ENCODE measurements around the gene PRR23E.

The PRR23E gene

DNA sequence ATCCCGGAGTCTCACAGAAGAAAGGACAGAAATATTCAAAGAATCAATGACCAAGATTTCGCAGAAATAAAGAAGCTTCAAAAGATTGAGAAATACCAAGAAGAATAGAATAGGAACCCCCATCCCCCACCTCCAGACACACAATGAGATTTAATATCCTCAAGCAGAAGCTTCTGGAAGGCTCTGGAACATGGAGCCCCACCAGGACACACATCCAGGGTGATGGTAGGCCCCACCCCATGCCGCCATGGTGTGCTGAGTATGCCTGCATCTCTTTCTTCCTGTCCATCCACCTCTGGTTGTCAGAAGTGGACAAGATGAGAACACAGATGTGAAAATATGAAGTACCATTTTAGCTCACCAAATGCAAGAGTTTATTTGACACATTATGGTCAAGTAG is 19.3 kb downstream of the PRR23E start:
- Histone ChIP-seq H3K27me3 (replicated peaks; ENCODE audit: control insufficient read depth, insufficient read depth, low read length) (peaks cover 11% of the 10 kb centered on the region), H3K9ac (ENCODE audit: low read length) (no peak overlapping the region), H3K9me3 (ENCODE audit: control insufficient read depth, low read length) (no peaks in the 10 kb centered on the region), H3K36me3 (ENCODE audit: control insufficient read depth, insufficient read depth, low read length, severe bottlenecking) (no peaks in the 10 kb centered on the region), H3K4me1 (ENCODE audit: control insufficient read depth, insufficient read depth, low read length) (peaks cover 7% of the 10 kb centered on the region), H3K4me3 (ENCODE audit: low read length) (no peak overlapping the region)
- DNase-seq (ENCODE audit: low read depth) = no peak

DNA sequence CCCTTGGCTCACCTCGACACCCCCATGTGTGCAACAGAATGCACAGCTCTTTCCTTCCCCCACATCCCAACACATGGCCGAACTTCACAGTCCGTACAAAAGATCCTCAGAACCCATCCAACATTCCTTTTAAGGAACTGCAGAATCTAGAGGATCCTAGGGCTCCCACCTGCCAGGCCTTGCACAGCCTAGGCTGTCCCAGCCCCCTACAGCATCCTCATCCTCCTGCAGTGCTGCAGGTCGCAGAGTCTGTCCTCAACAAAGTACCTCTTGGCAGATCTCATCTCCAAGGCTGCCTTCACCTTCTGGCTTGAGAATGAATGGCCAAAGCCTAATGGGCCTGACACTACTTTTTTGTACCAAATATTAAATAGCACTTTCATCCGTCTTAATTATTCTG is 19.8 kb downstream of the PRR23E start:
- peaks cover 11% of the 10 kb centered on the region for H3K27me3 ChIP-seq (replicated peaks; ENCODE audit: control insufficient read depth, insufficient read depth, low read length)
- H3K36me3 ChIP-seq (ENCODE audit: control insufficient read depth, insufficient read depth, low read length, severe bottlenecking) = no peaks in the 10 kb centered on the region
- H3K9ac ChIP-seq (ENCODE audit: low read length) = no peak overlapping the region
- DNase-seq (ENCODE audit: low read depth) = no peak
- H3K9me3 ChIP-seq (ENCODE audit: control insufficient read depth, low read length) = no peaks in the 10 kb centered on the region
- H3K4me1 ChIP-seq (ENCODE audit: control insufficient read depth, insufficient read depth, low read length) = peaks cover 8% of the 10 kb centered on the region
- H3K4me3 ChIP-seq (ENCODE audit: low read length) = no peak overlapping the region

DNA sequence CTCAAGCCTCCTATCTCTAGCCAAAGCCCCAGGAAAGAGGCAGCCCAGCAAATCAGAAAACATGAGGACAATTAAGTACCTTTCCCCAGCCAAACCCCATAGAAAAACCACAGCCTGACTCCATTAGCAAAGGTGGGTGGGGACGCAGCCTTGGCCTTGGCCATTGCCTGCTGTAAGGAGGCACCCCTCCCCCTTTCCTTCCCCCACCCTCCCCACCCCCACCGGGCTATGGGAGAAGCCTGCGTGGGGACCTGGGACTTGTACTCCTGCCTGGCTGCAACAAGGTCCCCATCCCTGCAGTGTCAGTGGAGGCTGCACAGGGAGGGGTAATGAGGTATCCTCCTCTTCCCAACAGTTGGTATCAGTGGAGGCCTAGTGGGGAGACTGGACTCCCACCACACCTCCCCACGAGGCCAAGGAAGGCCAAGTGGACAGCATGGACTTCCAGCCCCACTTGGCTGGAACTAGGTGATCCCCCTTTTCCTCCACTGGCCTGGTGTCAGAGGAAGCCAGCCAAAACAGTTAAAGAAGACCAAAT is 20.5 kb downstream of the PRR23E start:
- H3K4me1 ChIP-seq (ENCODE audit: control insufficient read depth, insufficient read depth, low read length) = peaks cover 8% of the 10 kb centered on the region
- H3K4me3 ChIP-seq (ENCODE audit: low read length) = no peak overlapping the region
- H3K27me3 ChIP-seq (replicated peaks; ENCODE audit: control insufficient read depth, insufficient read depth, low read length) = peaks cover 11% of the 10 kb centered on the region
- H3K36me3 ChIP-seq (ENCODE audit: control insufficient read depth, insufficient read depth, low read length, severe bottlenecking) = no peaks in the 10 kb centered on the region
- no peaks in the 10 kb centered on the region for H3K9me3 ChIP-seq (ENCODE audit: control insufficient read depth, low read length)
- no peak overlapping the region for H3K9ac ChIP-seq (ENCODE audit: low read length)
- DNase-seq (ENCODE audit: low read depth) = no peak

- H3K27me3 ChIP-seq (replicated peaks; ENCODE audit: control insufficient read depth, insufficient read depth, low read length) = peaks cover 4% of the 10 kb centered on the region
- H3K4me3 ChIP-seq (ENCODE audit: low read length) = no peak overlapping the region
- H3K9me3 ChIP-seq (ENCODE audit: control insufficient read depth, low read length) = no peaks in the 10 kb centered on the region
- H3K9ac ChIP-seq (ENCODE audit: low read length) = no peak overlapping the region
- DNase-seq (ENCODE audit: low read depth) = no peak
- no peaks in the 10 kb centered on the region for H3K36me3 ChIP-seq (ENCODE audit: control insufficient read depth, insufficient read depth, low read length, severe bottlenecking)
- peaks cover 8% of the 10 kb centered on the region for H3K4me1 ChIP-seq (ENCODE audit: control insufficient read depth, insufficient read depth, low read length)
Observed at GRCh38 chr3:127214975-127215374, 22.0 kb downstream of the PRR23E start.

- no peaks in the 10 kb centered on the region for H3K36me3 ChIP-seq (ENCODE audit: control insufficient read depth, insufficient read depth, low read length, severe bottlenecking)
- no peak overlapping the region for H3K9ac ChIP-seq (ENCODE audit: low read length)
- H3K27me3 ChIP-seq (replicated peaks; ENCODE audit: control insufficient read depth, insufficient read depth, low read length) = peaks cover 2% of the 10 kb centered on the region
- H3K4me1 ChIP-seq (ENCODE audit: control insufficient read depth, insufficient read depth, low read length) = peaks cover 8% of the 10 kb centered on the region
- DNase-seq (ENCODE audit: low read depth) = no peak
- no peaks in the 10 kb centered on the region for H3K9me3 ChIP-seq (ENCODE audit: control insufficient read depth, low read length)
- no peak overlapping the region for H3K4me3 ChIP-seq (ENCODE audit: low read length)
Observed at GRCh38 chr3:127215714-127216414, 22.9 kb downstream of the PRR23E start.

DNA sequence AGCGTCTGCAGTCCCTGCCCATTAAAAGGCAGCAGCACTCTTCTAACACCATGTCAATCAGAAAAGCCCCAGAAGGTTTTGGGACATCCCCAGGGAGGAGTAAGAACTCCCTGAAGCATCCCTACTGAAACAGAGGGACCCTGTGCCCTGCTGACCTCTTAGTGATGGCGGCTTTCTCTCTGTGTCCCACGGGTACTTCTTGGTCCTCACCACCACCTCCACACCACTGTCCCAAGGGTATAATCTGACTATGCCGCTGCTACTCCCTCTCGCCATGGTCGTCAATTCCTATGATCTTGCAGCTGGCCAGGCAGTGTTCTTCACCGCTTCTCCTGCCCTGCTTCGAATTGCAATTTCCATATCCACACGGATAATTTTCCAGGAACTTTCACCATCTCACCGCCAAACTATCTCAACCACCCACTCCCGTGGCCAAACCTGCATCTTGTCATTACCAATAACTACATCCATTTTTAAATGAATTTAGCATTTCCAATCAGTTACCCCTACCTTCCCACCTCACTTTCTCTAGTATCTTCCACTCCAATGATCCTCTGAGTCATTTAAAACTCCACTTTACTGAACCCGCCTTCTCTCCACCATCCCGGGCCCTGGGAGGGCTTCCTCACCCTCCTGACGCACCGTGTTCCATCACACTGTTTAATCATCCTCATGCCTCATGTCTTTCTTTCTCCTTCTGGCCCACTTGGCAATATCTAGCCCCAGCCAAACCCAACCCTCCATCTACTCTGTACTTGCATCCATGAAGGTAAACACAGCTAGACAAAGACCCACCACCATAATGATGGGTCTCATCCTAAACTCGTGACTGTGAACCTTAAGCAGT is 23.7 kb downstream of the PRR23E start:
- Histone ChIP-seq H3K36me3 (ENCODE audit: control insufficient read depth, insufficient read depth, low read length, severe bottlenecking) (no peaks in the 10 kb centered on the region), H3K9ac (ENCODE audit: low read length) (no peak overlapping the region), H3K9me3 (ENCODE audit: control insufficient read depth, low read length) (no peaks in the 10 kb centered on the region), H3K4me1 (ENCODE audit: control insufficient read depth, insufficient read depth, low read length) (peaks cover 8% of the 10 kb centered on the region), H3K4me3 (ENCODE audit: low read length) (no peak overlapping the region), H3K27me3 (replicated peaks; ENCODE audit: control insufficient read depth, insufficient read depth, low read length) (peaks cover 6% of the 10 kb centered on the region)
- no peak for DNase-seq (ENCODE audit: low read depth)

- Histone ChIP-seq H3K27me3 (replicated peaks; ENCODE audit: control insufficient read depth, insufficient read depth, low read length) (peaks cover 18% of the 10 kb centered on the region), H3K9ac (ENCODE audit: low read length) (no peak overlapping the region)
- DNase-seq (ENCODE audit: low read depth) = peak; percentile 33
Observed at GRCh38 chr3:127217596-127218453, 24.9 kb downstream of the PRR23E start.

GRCh38 chr3:127218454-127218922 is 25.6 kb downstream of the PRR23E start:
- Histone ChIP-seq H3K4me1 (ENCODE audit: control insufficient read depth, insufficient read depth, low read length) (peaks cover 8% of the 10 kb centered on the region), H3K9ac (ENCODE audit: low read length) (no peak overlapping the region), H3K36me3 (ENCODE audit: control insufficient read depth, insufficient read depth, low read length, severe bottlenecking) (no peaks in the 10 kb centered on the region), H3K9me3 (ENCODE audit: control insufficient read depth, low read length) (no peaks in the 10 kb centered on the region), H3K4me3 (ENCODE audit: low read length) (no peak overlapping the region), H3K27me3 (replicated peaks; ENCODE audit: control insufficient read depth, insufficient read depth, low read length) (peaks cover 23% of the 10 kb centered on the region)
- DNase-seq (ENCODE audit: low read depth) = no peak

More at GRCh38 chr3:127217596-127218453, 24.9 kb downstream of the PRR23E start:
- Histone ChIP-seq H3K36me3 (ENCODE audit: control insufficient read depth, insufficient read depth, low read length, severe bottlenecking) (no peaks in the 10 kb centered on the region), H3K4me1 (ENCODE audit: control insufficient read depth, insufficient read depth, low read length) (peaks cover 8% of the 10 kb centered on the region), H3K9me3 (ENCODE audit: control insufficient read depth, low read length) (no peaks in the 10 kb centered on the region), H3K4me3 (ENCODE audit: low read length) (no peak overlapping the region)

GRCh38 chr3:127220497-127220896 is 27.6 kb downstream of the PRR23E start:
- peaks cover 26% of the 10 kb centered on the region for H3K27me3 ChIP-seq (replicated peaks; ENCODE audit: control insufficient read depth, insufficient read depth, low read length)
- DNase-seq (ENCODE audit: low read depth) = peak; percentile 3
- no peak overlapping the region for H3K4me3 ChIP-seq (ENCODE audit: low read length)
- no peaks in the 10 kb centered on the region for H3K36me3 ChIP-seq (ENCODE audit: control insufficient read depth, insufficient read depth, low read length, severe bottlenecking)
- H3K4me1 ChIP-seq (ENCODE audit: control insufficient read depth, insufficient read depth, low read length) = peaks cover 5% of the 10 kb centered on the region
- no peak overlapping the region for H3K9ac ChIP-seq (ENCODE audit: low read length)
- peaks cover 7% of the 10 kb centered on the region for H3K9me3 ChIP-seq (ENCODE audit: control insufficient read depth, low read length)

- no peak for DNase-seq (ENCODE audit: low read depth)
Observed at GRCh38 chr3:127221037-127221436, 28.1 kb downstream of the PRR23E start.

More at GRCh38 chr3:127221037-127221436, 28.1 kb downstream of the PRR23E start:
- no peaks in the 10 kb centered on the region for H3K36me3 ChIP-seq (ENCODE audit: control insufficient read depth, insufficient read depth, low read length, severe bottlenecking)
- no peak overlapping the region for H3K9ac ChIP-seq (ENCODE audit: low read length)
- H3K4me1 ChIP-seq (ENCODE audit: control insufficient read depth, insufficient read depth, low read length) = peaks cover 5% of the 10 kb centered on the region
- H3K4me3 ChIP-seq (ENCODE audit: low read length) = no peak overlapping the region
- peaks cover 13% of the 10 kb centered on the region for H3K9me3 ChIP-seq (ENCODE audit: control insufficient read depth, low read length)
- H3K27me3 ChIP-seq (replicated peaks; ENCODE audit: control insufficient read depth, insufficient read depth, low read length) = peaks cover 29% of the 10 kb centered on the region

Measured in adipocyte (in vitro differentiated cells).